ENCODE measurements around the gene COL8A1. TPM values are rescaled to one million over a fixed set of nuclear protein-coding genes. Genes with fewer than 3 reads are reported as not detected.

COL8A1 gene
- total RNA-seq, 1 experiment from 2014 or later: 0.87 TPM

DNA sequence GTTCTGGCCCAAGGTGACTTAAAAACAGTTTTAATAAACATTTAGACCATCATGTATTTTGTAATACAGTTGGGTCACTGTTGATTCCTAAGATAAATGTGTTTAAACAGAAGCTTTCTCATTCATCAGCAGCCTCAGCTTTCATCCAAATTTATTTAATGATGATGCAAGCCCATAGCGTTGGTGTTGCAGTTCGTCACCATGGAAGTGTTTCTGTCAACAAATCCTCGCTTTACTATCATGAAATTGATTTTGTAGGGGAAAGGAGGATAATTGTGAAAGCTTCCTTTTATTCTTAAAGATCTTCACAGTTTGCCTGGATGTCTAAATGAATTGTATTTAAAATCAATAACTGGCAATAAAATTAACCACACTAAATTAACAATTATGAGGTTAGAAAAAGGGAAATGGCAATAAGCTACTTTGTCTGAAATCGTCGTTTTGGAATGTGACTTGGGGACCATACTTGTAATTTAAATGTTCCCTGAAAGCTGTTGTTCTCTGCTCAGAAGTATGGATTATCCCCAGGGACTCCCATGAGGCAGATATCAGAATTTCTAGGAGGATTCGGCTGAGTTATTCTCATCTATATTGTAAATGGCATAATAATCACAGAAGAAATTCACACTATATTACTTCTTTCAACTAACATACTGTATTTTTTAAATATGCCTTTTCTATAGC is 208.2 kb downstream of the COL8A1 start:
- DNase-seq (ENCODE audit: low spot score): no peak
- TF ChIP-seq, protein P1, sequence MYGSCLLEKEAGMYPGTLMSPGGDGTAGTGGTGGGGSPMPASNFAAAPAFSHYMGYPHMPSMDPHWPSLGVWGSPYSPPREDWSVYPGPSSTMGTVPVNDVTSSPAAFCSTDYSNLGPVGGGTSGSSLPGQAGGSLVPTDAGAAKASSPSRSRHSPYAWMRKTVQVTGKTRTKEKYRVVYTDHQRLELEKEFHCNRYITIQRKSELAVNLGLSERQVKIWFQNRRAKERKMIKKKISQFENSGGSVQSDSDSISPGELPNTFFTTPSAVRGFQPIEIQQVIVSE (CRISPR knock-in tag; IDR thresholded peaks at IDR 0.05; ENCODE audit: borderline replicate concordance): no peak
- 0 out of 2 replicates have a peak, but pooled peaks have one; percentile 58 for TF ChIP-seq GABPB1 (CRISPR knock-in tag; IDR thresholded peaks at IDR 0.05)
- Mint-ChIP-seq H3K27ac (no peak overlapping the region), H3K27me3 (ENCODE audit: low read depth) (no peaks in the 10 kb centered on the region), H3K9me3 (no peaks in the 10 kb centered on the region), H3K4me1 (peaks cover 31% of the 10 kb centered on the region), H3K4me3 (no peak overlapping the region), H3K36me3 (no peaks in the 10 kb centered on the region)
- ATAC-seq: no peak
- POLR2A ChIA-PET: interaction anchor here (1.2 kb wide), 1 partner anchor 31 kb away, joined by 3 read pairs; no protein-coding TSS in a partner anchor
- CTCF ChIA-PET: interaction anchor here (0.5 to 1.2 kb wide), 2 partner anchors 218 to 407 kb away, joined by 3 to 6 read pairs; no protein-coding TSS in a partner anchor

DNA sequence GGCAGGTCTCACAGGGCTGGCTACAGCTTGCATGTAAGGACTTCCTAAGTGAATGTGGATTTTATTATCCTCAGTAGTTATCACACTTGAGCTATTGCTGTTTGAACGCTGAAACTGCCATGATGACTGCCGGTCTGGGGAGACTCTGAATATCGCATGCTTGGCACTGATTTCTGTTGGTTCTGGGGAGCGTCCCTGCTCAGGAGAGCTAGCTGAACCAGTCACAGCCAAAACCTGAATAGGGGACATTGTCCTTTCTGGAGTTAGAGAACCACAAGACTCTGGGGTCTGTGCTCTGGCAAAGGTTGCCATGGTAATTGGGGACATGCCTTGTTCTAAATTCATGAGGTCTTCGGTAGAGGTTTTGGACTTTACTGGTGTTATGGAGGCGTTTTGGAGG is 210.0 kb downstream of the COL8A1 start:
- ATAC-seq (no peak), DNase-seq (ENCODE audit: low spot score) (no peak)
- TF ChIP-seq, protein P2, sequence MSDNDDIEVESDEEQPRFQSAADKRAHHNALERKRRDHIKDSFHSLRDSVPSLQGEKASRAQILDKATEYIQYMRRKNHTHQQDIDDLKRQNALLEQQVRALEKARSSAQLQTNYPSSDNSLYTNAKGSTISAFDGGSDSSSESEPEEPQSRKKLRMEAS (CRISPR knock-in tag; IDR thresholded peaks at IDR 0.05): no peak
- TF ChIP-seq ESRRA (CRISPR knock-in tag; IDR thresholded peaks at IDR 0.05; ENCODE audit: borderline replicate concordance): no peak
- TF ChIP-seq ELF4 (CRISPR knock-in tag; IDR thresholded peaks at IDR 0.05; ENCODE audit: low read depth): no peak
- TF ChIP-seq, protein P3, sequence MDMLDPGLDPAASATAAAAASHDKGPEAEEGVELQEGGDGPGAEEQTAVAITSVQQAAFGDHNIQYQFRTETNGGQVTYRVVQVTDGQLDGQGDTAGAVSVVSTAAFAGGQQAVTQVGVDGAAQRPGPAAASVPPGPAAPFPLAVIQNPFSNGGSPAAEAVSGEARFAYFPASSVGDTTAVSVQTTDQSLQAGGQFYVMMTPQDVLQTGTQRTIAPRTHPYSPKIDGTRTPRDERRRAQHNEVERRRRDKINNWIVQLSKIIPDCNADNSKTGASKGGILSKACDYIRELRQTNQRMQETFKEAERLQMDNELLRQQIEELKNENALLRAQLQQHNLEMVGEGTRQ (CRISPR knock-in tag; IDR thresholded peaks at IDR 0.05): no peak
- no peak for TF ChIP-seq ZNF317 (CRISPR knock-in tag; IDR thresholded peaks at IDR 0.05; ENCODE audit: borderline replicate concordance, low read depth)
- no peak for TF ChIP-seq GTF2I (CRISPR knock-in tag; conservative IDR thresholded peaks at IDR 0.05)
- no peak for TF ChIP-seq ZBTB21 (CRISPR knock-in tag; IDR thresholded peaks at IDR 0.05; ENCODE audit: borderline replicate concordance)
- TF ChIP-seq ZNF121 (CRISPR knock-in tag; IDR thresholded peaks at IDR 0.05): no peak
- TF ChIP-seq, protein P4, sequence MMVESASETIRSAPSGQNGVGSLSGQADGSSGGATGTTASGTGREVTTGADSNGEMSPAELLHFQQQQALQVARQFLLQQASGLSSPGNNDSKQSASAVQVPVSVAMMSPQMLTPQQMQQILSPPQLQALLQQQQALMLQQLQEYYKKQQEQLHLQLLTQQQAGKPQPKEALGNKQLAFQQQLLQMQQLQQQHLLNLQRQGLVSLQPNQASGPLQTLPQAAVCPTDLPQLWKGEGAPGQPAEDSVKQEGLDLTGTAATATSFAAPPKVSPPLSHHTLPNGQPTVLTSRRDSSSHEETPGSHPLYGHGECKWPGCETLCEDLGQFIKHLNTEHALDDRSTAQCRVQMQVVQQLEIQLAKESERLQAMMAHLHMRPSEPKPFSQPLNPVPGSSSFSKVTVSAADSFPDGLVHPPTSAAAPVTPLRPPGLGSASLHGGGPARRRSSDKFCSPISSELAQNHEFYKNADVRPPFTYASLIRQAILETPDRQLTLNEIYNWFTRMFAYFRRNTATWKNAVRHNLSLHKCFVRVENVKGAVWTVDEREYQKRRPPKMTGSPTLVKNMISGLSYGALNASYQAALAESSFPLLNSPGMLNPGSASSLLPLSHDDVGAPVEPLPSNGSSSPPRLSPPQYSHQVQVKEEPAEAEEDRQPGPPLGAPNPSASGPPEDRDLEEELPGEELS (CRISPR knock-in tag; IDR thresholded peaks at IDR 0.05): no peak
- no peak for TF ChIP-seq SOX15 (CRISPR knock-in tag; IDR thresholded peaks at IDR 0.05)
- TF ChIP-seq, protein P5, sequence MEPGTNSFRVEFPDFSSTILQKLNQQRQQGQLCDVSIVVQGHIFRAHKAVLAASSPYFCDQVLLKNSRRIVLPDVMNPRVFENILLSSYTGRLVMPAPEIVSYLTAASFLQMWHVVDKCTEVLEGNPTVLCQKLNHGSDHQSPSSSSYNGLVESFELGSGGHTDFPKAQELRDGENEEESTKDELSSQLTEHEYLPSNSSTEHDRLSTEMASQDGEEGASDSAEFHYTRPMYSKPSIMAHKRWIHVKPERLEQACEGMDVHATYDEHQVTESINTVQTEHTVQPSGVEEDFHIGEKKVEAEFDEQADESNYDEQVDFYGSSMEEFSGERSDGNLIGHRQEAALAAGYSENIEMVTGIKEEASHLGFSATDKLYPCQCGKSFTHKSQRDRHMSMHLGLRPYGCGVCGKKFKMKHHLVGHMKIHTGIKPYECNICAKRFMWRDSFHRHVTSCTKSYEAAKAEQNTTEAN (CRISPR knock-in tag; IDR thresholded peaks at IDR 0.05): no peak
- no peaks in the 10 kb centered on the region for H3K27me3 Mint-ChIP-seq (ENCODE audit: low read depth)
- H3K4me3 Mint-ChIP-seq: no peak overlapping the region
- no peak overlapping the region for H3K27ac Mint-ChIP-seq
- no peaks in the 10 kb centered on the region for H3K9me3 Mint-ChIP-seq
- H3K36me3 Mint-ChIP-seq: no peaks in the 10 kb centered on the region
- CTCF ChIA-PET: interaction anchor here (0.6 to 0.7 kb wide), 2 partner anchors 16 to 222 kb away, joined by 3 to 4 read pairs; no protein-coding TSS in a partner anchor
- POLR2A ChIA-PET: no interaction called here
- peaks cover 32% of the 10 kb centered on the region for H3K4me1 Mint-ChIP-seq

Other genes starting within 250 kb of the COL8A1 start
- gene CMSS1, start 179.3 kb downstream of the COL8A1 start, total RNA-seq (2021): 57.7 to 70.6 TPM (median 61.7 TPM) in 3 replicates

Measured in WTC11 (cell line).